Neuronal stem cell (in vitro differentiated cells): ENCODE measurements around the gene ZNF692.

ENCODE experiments used
- DNase-seq: peaks from one replicate; pipeline ENCODE4 v3.0.0-alpha.2; 2013; ENCODE audit warnings: low spot score
- H2AFZ ChIP-seq: one replicate; pipeline ENCODE4 v1.6.1; 2013; ENCODE audit warnings: mild to moderate bottlenecking, low read length, inconsistent platforms
- H2AK5ac ChIP-seq: 2 replicates; pipeline ENCODE4 v1.6.1; 2013; ENCODE audit warnings: low read depth, mild to moderate bottlenecking, inconsistent platforms, low read length, moderate library complexity, mixed read lengths
- H2BK120ac ChIP-seq: 2 replicates; pipeline ENCODE4 v1.6.1; 2013; ENCODE audit warnings: low read depth, mild to moderate bottlenecking, inconsistent platforms, low read length, moderate library complexity, mixed read lengths
- H2BK12ac ChIP-seq: one replicate; pipeline ENCODE4 v1.6.1; 2013; ENCODE audit warnings: low read length, inconsistent platforms
- H2BK15ac ChIP-seq: 2 replicates; pipeline ENCODE4 v1.6.1; 2013; ENCODE audit warnings: mild to moderate bottlenecking, low read length, inconsistent platforms, mixed read lengths
- H2BK5ac ChIP-seq: one replicate; pipeline ENCODE4 v1.6.1; 2013; ENCODE audit warnings: inconsistent platforms, mild to moderate bottlenecking, low read length, moderate library complexity
- H3K14ac ChIP-seq: one replicate; pipeline ENCODE4 v1.6.1; 2013; ENCODE audit warnings: low read length, inconsistent platforms
- H3K18ac ChIP-seq: 2 replicates; pipeline ENCODE4 v1.6.1; 2013; ENCODE audit warnings: low read length, inconsistent platforms
- H3K23ac ChIP-seq: 2 replicates; pipeline ENCODE4 v1.6.1; 2013; ENCODE audit warnings: low read depth, mild to moderate bottlenecking, mixed read lengths, low read length, inconsistent platforms; ENCODE audit not compliant: poor library complexity
- H3K27ac ChIP-seq: replicated peaks from 3 replicates; pipeline ENCODE4 v1.5.1; 2013; ENCODE audit warnings: low read length, inconsistent platforms
- H3K27me3 ChIP-seq, 3 experiments: 2 replicates each; pipeline ENCODE4 v1.6.1; 2013; ENCODE audit warnings: low read length in 3 of 3, mild to moderate bottlenecking in 2 of 3, inconsistent platforms in 1 of 3, low read depth in 1 of 3, mixed read lengths in 1 of 3, moderate library complexity in 1 of 3; ENCODE audit not compliant: control insufficient read depth in 3 of 3, insufficient read depth in 3 of 3
- H3K36me3 ChIP-seq, 2 donors: replicated peaks in 1 of 2; 2 replicates each; pipeline ENCODE4 v1.6.1; 2013; ENCODE audit warnings: low read length in 2 of 2; ENCODE audit not compliant: control insufficient read depth in 2 of 2, insufficient read depth in 2 of 2
- H3K4ac ChIP-seq: 2 replicates; pipeline ENCODE4 v1.6.1; 2013; ENCODE audit warnings: inconsistent platforms, mild to moderate bottlenecking, low read length, moderate library complexity
- H3K4me1 ChIP-seq, 2 donors: 1 replicate in 1 of 2; 2 replicates in 1 of 2; pipeline ENCODE4 v1.6.1; 2013; ENCODE audit warnings: low read length in 2 of 2, low read depth in 1 of 2; ENCODE audit not compliant: control insufficient read depth in 2 of 2, insufficient read depth in 1 of 2
- H3K4me2 ChIP-seq: one replicate; pipeline ENCODE4 v1.6.1; 2013; ENCODE audit warnings: mild to moderate bottlenecking, low read length, inconsistent platforms; ENCODE audit not compliant: insufficient read depth, poor library complexity, severe bottlenecking
- H3K4me3 ChIP-seq, 2 donors: 2 replicates each; pipeline ENCODE4 v1.5.1; 2013; ENCODE audit warnings: low read length in 2 of 2, mild to moderate bottlenecking in 2 of 2, inconsistent platforms in 1 of 2, moderate library complexity in 1 of 2
- H3K79me1 ChIP-seq: one replicate; pipeline ENCODE4 v1.6.1; 2013; ENCODE audit warnings: low read depth, mild to moderate bottlenecking, inconsistent platforms, low read length, moderate library complexity
- H3K9ac ChIP-seq: one replicate; pipeline ENCODE4 v1.6.1; 2013; ENCODE audit warnings: mild to moderate bottlenecking, low read depth, low read length, inconsistent platforms; ENCODE audit not compliant: poor library complexity
- H3K9me3 ChIP-seq, 2 donors: replicated peaks in 1 of 2; 2 replicates each; pipeline versions ENCODE3 to v1.6.1; 2013; ENCODE audit warnings: low read length in 2 of 2, mild to moderate bottlenecking in 2 of 2, inconsistent platforms in 1 of 2, low read depth in 1 of 2, mixed read lengths in 1 of 2, moderate library complexity in 1 of 2; ENCODE audit not compliant: control insufficient read depth in 2 of 2, insufficient read depth in 1 of 2
- H4K8ac ChIP-seq: one replicate; pipeline ENCODE4 v1.6.1; 2013; ENCODE audit warnings: low read depth, mild to moderate bottlenecking, inconsistent platforms, low read length, moderate library complexity
- H4K91ac ChIP-seq: one replicate; pipeline ENCODE4 v1.6.1; 2013; ENCODE audit warnings: low read length, low read depth, mild to moderate bottlenecking, inconsistent platforms; ENCODE audit not compliant: poor library complexity
- WGBS, 2 donors: extraction: QIAGEN DNeasy Blood & Tissue Kit; methylation state at CpG; one replicate each; pipeline ENCODE4 v1.1.7; 2013; ENCODE audit warnings: missing lambda C conversion rate in 2 of 2, mixed read lengths in 1 of 2; ENCODE audit not compliant: insufficient read length in 2 of 2, insufficient replicate concordance in 1 of 2; ENCODE audit errors: extremely low coverage in 2 of 2; 5-methylcytosine and 5-hydroxymethylcytosine counted together

The ZNF692 gene

GRCh38 chr1:248813546-248813945, 45.3 kb downstream of the ZNF692 start:
- Histone ChIP-seq H3K9me3 (no peaks in the 10 kb centered on the region), H3K14ac (no peak overlapping the region), H2BK120ac (no peak overlapping the region), H3K27me3 (no peaks in the 10 kb centered on the region), H2AFZ (no peak overlapping the region), H2BK5ac (no peak overlapping the region), H3K9ac (no peak overlapping the region), H2AK5ac (no peak overlapping the region), H3K18ac (no peak overlapping the region), H3K4me3 (no peak overlapping the region), H4K8ac (no peak overlapping the region), H2BK12ac (no peak overlapping the region), H3K79me1 (no peaks in the 10 kb centered on the region), H3K27ac (no peak overlapping the region), H4K91ac (no peak overlapping the region), H3K36me3 (peaks cover 37 to 71% of the 10 kb centered on the region in 2 donors), H3K4me2 (no peak overlapping the region), H2BK15ac (no peak overlapping the region), H3K23ac (no peak overlapping the region), H3K4me1 (no peaks in the 10 kb centered on the region), H3K4ac (no peak overlapping the region)
- DNase-seq = no peak
- no CpG with 5 or more reads among the region's 8 CpGs for WGBS, 2 donors

GRCh38 chr1:248812736-248813425, 46.0 kb downstream of the ZNF692 start:
- no peak overlapping the region for H4K91ac ChIP-seq
- no peak overlapping the region for H3K4me2 ChIP-seq
- 100% methylated on average over 3 of the region's 23 CpGs; no CpG with 5 or more reads in 1 of the 2 donors for WGBS, 2 donors
- H3K18ac ChIP-seq = no peak overlapping the region
- no peaks in the 10 kb centered on the region for H3K27me3 ChIP-seq
- H3K4ac ChIP-seq = no peak overlapping the region
- H2BK120ac ChIP-seq = no peak overlapping the region
- H3K4me1 ChIP-seq = no peaks in the 10 kb centered on the region
- no peak overlapping the region for H3K9ac ChIP-seq
- no peak overlapping the region for H3K4me3 ChIP-seq
- H3K79me1 ChIP-seq = no peaks in the 10 kb centered on the region
- no peak overlapping the region for H2AK5ac ChIP-seq
- H3K36me3 ChIP-seq = peaks cover 40 to 67% of the 10 kb centered on the region in 2 donors
- H3K14ac ChIP-seq = no peak overlapping the region
- no peak overlapping the region for H4K8ac ChIP-seq
- H3K27ac ChIP-seq = no peak overlapping the region
- H3K23ac ChIP-seq = no peak overlapping the region
- H2AFZ ChIP-seq = no peak overlapping the region
- H2BK5ac ChIP-seq = no peak overlapping the region
- no peaks in the 10 kb centered on the region for H3K9me3 ChIP-seq
- H2BK12ac ChIP-seq = no peak overlapping the region
- no peak for DNase-seq
- no peak overlapping the region for H2BK15ac ChIP-seq

GRCh38 chr1:248811514-248812490, 47.1 kb downstream of the ZNF692 start:
- no CpG with 5 or more reads among the region's 57 CpGs for WGBS, 2 donors
- Histone ChIP-seq H3K9ac (no peak overlapping the region), H3K4me3 (no peak overlapping the region), H4K91ac (no peak overlapping the region), H3K27ac (no peak overlapping the region), H3K36me3 (peaks cover 37 to 61% of the 10 kb centered on the region in 2 donors), H2BK12ac (no peak overlapping the region), H2AK5ac (no peak overlapping the region), H4K8ac (no peak overlapping the region), H2AFZ (no peak overlapping the region), H3K9me3 (no peaks in the 10 kb centered on the region), H3K27me3 (no peaks in the 10 kb centered on the region), H2BK15ac (no peak overlapping the region), H2BK120ac (no peak overlapping the region), H3K4me2 (no peak overlapping the region), H3K18ac (no peak overlapping the region), H3K14ac (no peak overlapping the region), H3K79me1 (no peaks in the 10 kb centered on the region), H3K23ac (peak overlapping the region; percentile 21), H2BK5ac (no peak overlapping the region), H3K4ac (no peak overlapping the region), H3K4me1 (no peaks in the 10 kb centered on the region)
- no peak for DNase-seq
